C4-2B (cell line): ENCODE results near the gene PDE2A.
"Not testable (repeated sequence)": the region's sequence is repeated elsewhere in the genome, so short reads cannot be mapped to it uniquely, and the experiment has no call there.

ENCODE experiments used
- H3K27ac ChIP-seq: fragments of 450-650 bp; 2 replicates; pipeline ENCODE4 v1.5.1; 2017
- ZFX ChIP-seq: fragments of 450-650 bp; IDR thresholded peaks from 2 replicates; pipeline ENCODE4 v1.6.1; 2017
- TF ChIP-seq, protein P1 (sequence below): fragments of 450-650 bp; conservative IDR thresholded peaks from 2 replicates; pipeline ENCODE4 v1.5.1; 2017; ENCODE audit warnings: mild to moderate bottlenecking

Gene PDE2A

DNA sequence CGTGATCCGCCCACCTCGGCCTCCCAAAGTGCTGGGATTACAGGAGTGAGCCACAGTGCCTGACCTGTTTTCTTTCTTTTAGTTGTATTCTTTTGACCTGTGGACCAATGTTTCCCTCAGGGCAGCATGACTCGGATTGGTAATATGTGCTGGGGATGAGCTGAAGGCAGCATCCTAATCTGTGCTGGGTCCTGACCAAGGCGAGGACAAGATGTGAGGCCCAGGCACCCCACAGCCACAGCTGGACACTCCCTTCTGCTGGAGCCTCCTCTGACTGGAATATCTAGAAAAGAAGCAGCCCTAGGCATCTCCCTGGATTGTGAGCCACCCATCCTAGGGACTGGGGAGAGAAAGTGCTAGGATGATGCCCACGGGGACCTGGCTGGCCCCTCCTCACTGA, 105.4 kb downstream of the PDE2A start:
- no peak overlapping the region for H3K27ac ChIP-seq
- no peak for TF ChIP-seq ZFX
- TF ChIP-seq, protein P1, sequence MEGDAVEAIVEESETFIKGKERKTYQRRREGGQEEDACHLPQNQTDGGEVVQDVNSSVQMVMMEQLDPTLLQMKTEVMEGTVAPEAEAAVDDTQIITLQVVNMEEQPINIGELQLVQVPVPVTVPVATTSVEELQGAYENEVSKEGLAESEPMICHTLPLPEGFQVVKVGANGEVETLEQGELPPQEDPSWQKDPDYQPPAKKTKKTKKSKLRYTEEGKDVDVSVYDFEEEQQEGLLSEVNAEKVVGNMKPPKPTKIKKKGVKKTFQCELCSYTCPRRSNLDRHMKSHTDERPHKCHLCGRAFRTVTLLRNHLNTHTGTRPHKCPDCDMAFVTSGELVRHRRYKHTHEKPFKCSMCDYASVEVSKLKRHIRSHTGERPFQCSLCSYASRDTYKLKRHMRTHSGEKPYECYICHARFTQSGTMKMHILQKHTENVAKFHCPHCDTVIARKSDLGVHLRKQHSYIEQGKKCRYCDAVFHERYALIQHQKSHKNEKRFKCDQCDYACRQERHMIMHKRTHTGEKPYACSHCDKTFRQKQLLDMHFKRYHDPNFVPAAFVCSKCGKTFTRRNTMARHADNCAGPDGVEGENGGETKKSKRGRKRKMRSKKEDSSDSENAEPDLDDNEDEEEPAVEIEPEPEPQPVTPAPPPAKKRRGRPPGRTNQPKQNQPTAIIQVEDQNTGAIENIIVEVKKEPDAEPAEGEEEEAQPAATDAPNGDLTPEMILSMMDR, result no peak

DNA sequence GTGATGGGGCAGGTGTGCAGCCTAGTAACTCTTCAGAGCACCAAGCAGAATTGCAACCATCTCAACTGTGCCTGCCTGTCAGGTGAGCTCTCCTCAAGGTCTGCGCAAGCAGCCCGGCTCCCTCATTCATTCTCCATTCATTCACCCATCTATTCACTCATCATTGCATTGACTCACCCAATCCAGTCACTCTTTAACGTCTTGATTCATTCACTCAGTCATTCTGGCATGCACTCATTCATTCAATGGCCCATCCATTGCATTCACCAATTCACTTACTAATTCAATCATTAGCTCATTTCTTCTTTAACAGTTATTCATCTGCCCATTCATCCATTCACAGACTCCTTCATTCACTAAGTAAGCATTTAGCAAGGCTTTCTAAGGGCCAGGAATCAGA, 111.8 kb downstream of the PDE2A start:
- no peak for TF ChIP-seq ZFX
- TF ChIP-seq, protein P1, result no peak
- no peak overlapping the region for H3K27ac ChIP-seq

DNA sequence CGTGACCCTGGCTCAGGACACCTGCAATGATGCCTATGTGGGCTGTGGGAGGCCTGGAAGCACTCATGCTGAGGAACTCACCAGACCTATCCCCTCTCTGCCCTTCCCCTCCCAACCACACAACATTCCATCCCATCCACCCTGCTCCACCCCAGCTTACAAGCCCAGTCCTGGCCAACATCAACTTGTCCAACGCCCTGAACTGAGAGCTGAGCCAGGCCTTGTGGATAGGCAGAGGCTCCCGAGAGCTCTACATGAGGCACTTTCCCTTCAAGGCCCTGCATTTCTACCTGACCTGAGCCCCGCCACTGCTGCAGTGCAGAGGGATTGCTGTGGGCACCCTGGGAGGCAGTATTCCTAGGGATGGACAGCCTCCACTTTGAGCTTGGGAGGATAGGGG, 112.4 kb downstream of the PDE2A start:
- TF ChIP-seq ZFX, result no peak
- TF ChIP-seq, protein P1, result no peak
- no peak overlapping the region for H3K27ac ChIP-seq

DNA sequence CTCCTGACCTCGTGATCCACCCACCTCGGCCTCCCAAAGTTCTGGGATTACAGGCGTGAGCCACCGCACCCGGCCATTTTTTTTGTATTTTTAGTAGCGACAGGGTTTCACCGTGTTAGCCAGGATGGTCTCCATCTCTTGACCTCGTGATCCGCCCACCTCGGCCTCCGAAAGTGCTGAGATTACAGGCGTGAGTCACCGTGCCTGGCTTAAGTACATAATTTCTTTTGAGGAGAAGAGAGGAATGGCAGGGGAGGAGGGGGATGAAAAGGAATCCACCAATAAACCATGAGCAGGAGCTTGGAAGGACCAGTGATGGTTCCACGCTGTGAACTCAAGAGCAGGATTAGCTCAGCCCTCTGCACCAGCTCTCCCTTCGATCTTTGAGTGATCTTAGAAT, 113.4 kb downstream of the PDE2A start:
- H3K27ac ChIP-seq, result not testable (repeated sequence)

DNA sequence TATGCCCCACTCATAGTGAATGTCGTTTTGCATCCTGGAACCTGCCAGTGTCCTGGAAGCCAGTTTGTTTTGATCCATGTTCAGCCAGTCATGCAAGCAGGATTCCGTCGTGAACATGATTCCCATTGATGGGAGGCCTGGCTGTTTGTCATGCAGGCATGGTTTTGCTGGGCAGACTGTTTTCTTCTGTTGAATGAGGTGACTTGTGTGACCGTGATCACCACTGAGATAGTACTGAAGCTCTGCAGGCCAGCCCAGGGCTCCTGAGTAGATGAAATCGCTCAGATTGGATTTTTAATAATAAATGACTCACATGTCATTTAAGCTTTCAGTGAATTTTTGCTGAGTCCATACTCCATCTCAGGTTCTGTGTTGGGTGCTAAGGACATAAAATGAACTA, 117.8 kb downstream of the PDE2A start:
- H3K27ac ChIP-seq, result no peak overlapping the region
- no peak for TF ChIP-seq ZFX
- TF ChIP-seq, protein P1, result no peak

DNA sequence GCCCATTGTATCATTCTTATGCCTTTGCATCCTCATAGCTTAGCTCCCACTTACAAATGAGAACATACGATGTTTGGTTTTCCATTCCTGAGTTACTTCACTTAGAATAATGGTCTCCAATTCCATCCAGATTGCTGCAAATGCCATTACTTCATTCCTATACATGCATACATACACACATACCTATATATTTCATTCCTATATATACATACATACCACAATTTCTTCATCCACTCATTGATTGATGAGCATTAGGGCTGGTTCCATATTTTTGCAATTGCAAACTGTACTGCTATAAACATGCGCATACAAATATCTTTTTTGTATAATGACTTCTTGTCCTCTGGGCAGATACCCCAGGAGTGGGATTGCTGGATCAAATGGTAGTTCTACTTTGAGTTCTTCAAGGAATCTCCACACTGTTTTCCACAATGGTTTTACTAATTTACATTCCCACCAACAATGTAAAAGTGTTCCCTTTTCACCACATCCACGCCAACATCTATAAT, 119.2 kb downstream of the PDE2A start:
- not testable (repeated sequence) for H3K27ac ChIP-seq

DNA sequence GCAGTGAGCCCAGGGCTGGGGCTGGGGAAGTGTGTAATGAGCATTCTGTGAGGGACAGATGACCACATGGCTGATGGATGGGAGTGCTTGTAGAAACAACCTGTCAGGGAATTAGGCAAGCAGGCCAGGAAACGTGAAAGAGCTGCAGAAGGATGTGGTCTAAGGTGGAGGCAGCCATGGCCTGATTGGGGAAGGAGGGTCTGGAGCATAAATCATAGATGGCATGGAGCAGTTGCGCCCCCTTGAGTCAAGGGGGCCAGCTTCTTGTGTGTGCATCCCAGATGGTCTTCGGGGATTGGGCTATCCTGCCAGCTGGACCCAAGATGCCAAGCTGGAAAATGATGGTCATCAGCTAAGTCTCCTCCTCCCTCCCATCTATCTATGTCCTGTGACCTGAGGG, 120.5 kb downstream of the PDE2A start:
- H3K27ac ChIP-seq, result no peak overlapping the region
- TF ChIP-seq ZFX, result no peak
- TF ChIP-seq, protein P1, result peak; percentile 37; the same call in 1 of the 2 replicates

DNA sequence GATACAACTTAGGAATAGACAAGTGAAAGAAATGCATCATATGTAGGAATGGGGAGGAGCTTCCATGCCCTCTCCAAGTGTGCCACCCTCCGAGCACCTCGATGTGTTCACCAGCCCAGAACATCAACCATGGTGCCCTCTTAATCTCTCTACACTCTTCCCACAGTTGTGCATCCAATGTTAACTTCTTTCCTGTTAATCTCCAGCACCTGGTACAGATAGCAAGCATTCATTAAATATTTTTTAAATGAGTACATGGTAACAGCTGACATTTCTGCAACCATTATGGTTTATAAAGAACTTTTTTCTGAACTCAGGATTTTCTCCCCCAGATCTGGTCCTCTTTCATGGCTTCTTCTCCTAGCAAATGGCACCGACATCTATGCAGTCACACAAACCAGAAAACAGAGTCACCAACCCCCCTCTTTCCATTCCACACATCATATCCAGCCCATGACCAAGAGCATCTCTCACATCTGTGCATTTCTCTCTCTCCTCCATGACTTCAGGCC, 121.8 kb downstream of the PDE2A start:
- no peak overlapping the region for H3K27ac ChIP-seq
- no peak for TF ChIP-seq ZFX
- TF ChIP-seq, protein P1, result no peak
